NCI-H1105 (cell line): Measurements from ENCODE around the gene YY1.
"Not testable (repeated sequence)": the region's sequence is repeated elsewhere in the genome, so short reads cannot be mapped to it uniquely, and the experiment has no call there.

Experiments used
- DNase-seq: peaks from one replicate; lab custom pipeline; 2025; lab: John Stamatoyannopoulos, UW

The YY1 gene

GRCh38 chr14:100238419-100239210 is at the start of gene YY1:
Gene YY1, plus strand, starts transcription at chr14:100239144. Its CDS starts 101 bp downstream, at chr14:100239245.
- DNase-seq: peak; percentile 99

- DNase-seq: no peak
Observed at GRCh38 chr14:100190126-100190525, 48.8 kb upstream of the YY1 start.

- DNase-seq: no peak
Observed at GRCh38 chr14:100191584-100192249, 47.2 kb upstream of the YY1 start.

- no peak for DNase-seq
Observed at GRCh38 chr14:100192250-100192671, 46.7 kb upstream of the YY1 start.

GRCh38 chr14:100192672-100193416 is 46.1 kb upstream of the YY1 start:
- peak; percentile 100 for DNase-seq

- no peak for DNase-seq
Observed at GRCh38 chr14:100193417-100194357, 45.3 kb upstream of the YY1 start.

GRCh38 chr14:100199240-100199860 is 39.6 kb upstream of the YY1 start:
- no peak for DNase-seq

GRCh38 chr14:100200311-100200710 is 38.6 kb upstream of the YY1 start:
- no peak for DNase-seq

- no peak for DNase-seq
Observed at GRCh38 chr14:100201701-100202100, 37.2 kb upstream of the YY1 start.

GRCh38 chr14:100202712-100203111 is 36.2 kb upstream of the YY1 start:
- DNase-seq: no peak

- no peak for DNase-seq
Observed at GRCh38 chr14:100203146-100203545, 35.8 kb upstream of the YY1 start.

GRCh38 chr14:100203962-100204834 is 34.7 kb upstream of the YY1 start:
- DNase-seq: no peak

GRCh38 chr14:100204835-100205167 is 34.1 kb upstream of the YY1 start:
- not testable (repeated sequence) for DNase-seq

- DNase-seq: not testable (repeated sequence)
Observed at GRCh38 chr14:100207588-100207987, 31.4 kb upstream of the YY1 start.

GRCh38 chr14:100208136-100208535 is 30.8 kb upstream of the YY1 start:
- not testable (repeated sequence) for DNase-seq

- no peak for DNase-seq
Observed at GRCh38 chr14:100211366-100211765, 27.6 kb upstream of the YY1 start.

- no peak for DNase-seq
Observed at GRCh38 chr14:100211893-100212292, 27.1 kb upstream of the YY1 start.

GRCh38 chr14:100212476-100213333 is 26.2 kb upstream of the YY1 start:
- DNase-seq: no peak

- no peak for DNase-seq
Observed at GRCh38 chr14:100213587-100213955, 25.4 kb upstream of the YY1 start.
